HFF-Myc (cell line): ENCODE measurements around the gene ATP2C2.

Source experiments
- DNase-seq: peaks from one replicate; pipeline ENCODE4 v3.0.0-alpha.2; 2011; ENCODE audit warnings: low read depth; ENCODE audit errors: extremely low read depth
- H3K4me3 ChIP-seq: replicated peaks from 2 replicates; pipeline ENCODE4 v1.5.1; 2011; ENCODE audit warnings: low read depth, mild to moderate bottlenecking, control low read depth, low read length
- CTCF ChIP-seq: IDR thresholded peaks from 2 replicates; pipeline ENCODE4 v1.5.1; 2012; ENCODE audit warnings: mild to moderate bottlenecking, low read depth, low read length, control low read depth; ENCODE audit errors: missing control alignments

Gene ATP2C2, protein sequence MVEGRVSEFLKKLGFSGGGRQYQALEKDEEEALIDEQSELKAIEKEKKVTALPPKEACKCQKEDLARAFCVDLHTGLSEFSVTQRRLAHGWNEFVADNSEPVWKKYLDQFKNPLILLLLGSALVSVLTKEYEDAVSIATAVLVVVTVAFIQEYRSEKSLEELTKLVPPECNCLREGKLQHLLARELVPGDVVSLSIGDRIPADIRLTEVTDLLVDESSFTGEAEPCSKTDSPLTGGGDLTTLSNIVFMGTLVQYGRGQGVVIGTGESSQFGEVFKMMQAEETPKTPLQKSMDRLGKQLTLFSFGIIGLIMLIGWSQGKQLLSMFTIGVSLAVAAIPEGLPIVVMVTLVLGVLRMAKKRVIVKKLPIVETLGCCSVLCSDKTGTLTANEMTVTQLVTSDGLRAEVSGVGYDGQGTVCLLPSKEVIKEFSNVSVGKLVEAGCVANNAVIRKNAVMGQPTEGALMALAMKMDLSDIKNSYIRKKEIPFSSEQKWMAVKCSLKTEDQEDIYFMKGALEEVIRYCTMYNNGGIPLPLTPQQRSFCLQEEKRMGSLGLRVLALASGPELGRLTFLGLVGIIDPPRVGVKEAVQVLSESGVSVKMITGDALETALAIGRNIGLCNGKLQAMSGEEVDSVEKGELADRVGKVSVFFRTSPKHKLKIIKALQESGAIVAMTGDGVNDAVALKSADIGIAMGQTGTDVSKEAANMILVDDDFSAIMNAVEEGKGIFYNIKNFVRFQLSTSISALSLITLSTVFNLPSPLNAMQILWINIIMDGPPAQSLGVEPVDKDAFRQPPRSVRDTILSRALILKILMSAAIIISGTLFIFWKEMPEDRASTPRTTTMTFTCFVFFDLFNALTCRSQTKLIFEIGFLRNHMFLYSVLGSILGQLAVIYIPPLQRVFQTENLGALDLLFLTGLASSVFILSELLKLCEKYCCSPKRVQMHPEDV

DNA sequence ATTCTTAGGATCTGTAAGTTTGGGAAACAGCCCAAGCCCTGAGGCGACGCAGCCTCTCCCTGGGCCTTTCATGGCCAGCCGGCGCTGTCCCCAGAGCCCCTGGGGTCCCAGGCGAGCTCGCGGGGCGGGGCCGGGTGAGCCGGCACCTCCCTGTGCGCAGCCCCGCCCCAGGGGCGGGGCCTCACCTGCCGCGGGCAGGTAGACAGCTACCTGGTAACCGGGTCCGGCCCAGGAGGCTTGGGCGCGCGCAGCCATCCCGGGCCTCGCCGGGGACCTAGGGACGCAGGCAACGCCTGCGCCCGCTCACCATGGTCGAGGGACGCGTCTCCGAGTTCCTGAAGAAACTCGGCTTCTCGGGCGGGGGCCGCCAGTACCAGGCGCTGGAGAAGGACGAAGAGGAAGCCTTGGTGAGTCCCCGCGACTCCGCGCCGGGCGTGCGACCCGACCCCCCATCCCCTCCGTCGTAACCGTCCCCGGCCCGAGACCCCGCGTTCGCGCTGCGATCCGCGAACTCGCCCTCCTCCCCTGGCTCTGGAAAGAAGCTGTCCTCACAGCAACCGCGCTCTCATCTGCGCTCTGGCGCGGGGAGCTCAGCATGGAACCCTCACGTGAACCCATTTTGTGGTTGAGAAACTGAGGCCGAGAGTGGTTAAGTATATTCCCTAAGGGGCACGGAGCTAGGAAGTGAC is at the start of gene ATP2C2:
Gene ATP2C2 (plus strand): TSS at position 231 of the 689 bp plus-strand sequence. CDS start 78 bp downstream, at position 309.
- no peak for DNase-seq

DNA sequence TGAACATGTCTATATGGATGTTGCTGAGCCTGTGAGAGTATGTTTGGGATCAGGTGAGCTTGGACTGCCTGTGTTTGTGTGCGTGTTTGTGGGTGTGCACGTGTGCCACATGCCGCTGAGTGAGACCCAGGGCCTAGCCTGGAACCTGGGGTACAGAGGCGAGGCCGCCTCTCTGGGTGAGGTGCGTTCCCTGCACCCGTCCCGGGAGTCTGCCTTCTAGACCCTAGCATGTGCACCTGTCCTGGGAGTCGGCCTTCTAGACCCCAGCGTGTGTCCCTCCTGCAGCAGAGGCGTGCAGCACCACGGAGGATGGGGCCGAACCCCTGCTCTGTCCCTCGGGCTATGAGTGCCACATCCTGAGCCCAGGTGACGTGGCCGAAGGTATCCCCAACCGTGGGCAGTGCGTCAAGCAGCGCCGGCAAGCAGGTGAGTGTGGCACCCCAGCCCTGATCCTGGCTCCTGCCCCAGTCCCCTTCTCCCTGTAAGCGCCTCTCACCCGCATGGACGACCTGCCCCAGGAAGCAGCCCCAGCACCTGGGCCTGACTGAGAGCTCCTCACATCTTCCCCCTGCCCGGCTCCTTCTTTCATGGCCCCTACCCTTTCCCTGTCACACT is 49.1 kb upstream of the ATP2C2 start:
- DNase-seq = no peak

More for the DNA sequence above, at the start of gene ATP2C2:
- TF ChIP-seq CTCF = no peak
- no peak within 1 kb of the TSS for H3K4me3 ChIP-seq

GRCh38 chr16:84320511-84320910 is 47.8 kb upstream of the ATP2C2 start:
- no peak overlapping the region for H3K4me3 ChIP-seq
- no peak for DNase-seq
- TF ChIP-seq CTCF = no peak

More for the DNA sequence above, 49.1 kb upstream of the ATP2C2 start:
- TF ChIP-seq CTCF = no peak
- H3K4me3 ChIP-seq = no peak overlapping the region

- H3K4me3 ChIP-seq = no peak overlapping the region
- no peak for TF ChIP-seq CTCF
- DNase-seq = no peak
Measured at GRCh38 chr16:84321932-84322331, 46.4 kb upstream of the ATP2C2 start.

DNA sequence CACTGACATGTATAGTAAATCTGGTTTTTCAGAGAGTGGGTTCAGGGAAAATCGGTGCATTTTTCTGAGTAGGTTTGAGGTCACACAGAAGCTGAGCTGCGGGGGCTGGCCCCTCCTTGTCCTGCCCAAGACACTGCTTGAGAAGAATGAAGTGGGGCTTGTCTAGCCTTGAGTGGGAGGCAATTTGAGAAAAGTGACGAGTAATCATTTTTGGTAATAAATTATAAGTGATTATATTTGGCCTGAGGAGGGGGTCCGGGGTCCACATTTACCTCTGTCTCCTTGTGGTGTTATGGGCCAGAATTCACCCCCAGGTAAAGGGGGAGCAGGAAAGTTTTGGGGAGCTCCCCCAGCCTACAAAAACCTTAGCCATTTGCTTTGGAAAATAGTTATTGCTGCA is 45.6 kb upstream of the ATP2C2 start:
- H3K4me3 ChIP-seq = no peak overlapping the region
- DNase-seq = no peak
- TF ChIP-seq CTCF = no peak

GRCh38 chr16:84323606-84324005 is 44.7 kb upstream of the ATP2C2 start:
- DNase-seq = no peak
- TF ChIP-seq CTCF = no peak
- no peak overlapping the region for H3K4me3 ChIP-seq
